GM12878 (cell line): ENCODE measurements around the gene UBASH3B.

Source experiments
- CBFB ChIP-seq: IDR thresholded peaks from 2 replicates; pipeline ENCODE4 v1.6.1; 2016; ENCODE audit warnings: antibody characterized with exemption, low read depth
- ESRRA ChIP-seq: IDR thresholded peaks from 2 replicates; pipeline ENCODE4 v1.6.1; 2012; ENCODE audit warnings: mild to moderate bottlenecking, low read length, improper control_type of control experiment
- HCFC1 ChIP-seq: fragments of 150-350 bp; IDR thresholded peaks from 2 replicates; pipeline ENCODE4 v1.6.1; 2014; ENCODE audit warnings: low read length
- POLR2A ChIP-seq: IDR thresholded peaks from 2 replicates; pipeline ENCODE4 v1.6.1; 2011; ENCODE audit warnings: low read depth, mild to moderate bottlenecking, low read length
- TF ChIP-seq, protein P1 (sequence below), 3 experiments: IDR thresholded peaks in 2 of 3; conservative IDR thresholded peaks in 1 of 3; 2 replicates each; pipeline ENCODE4 v1.5.1; 2011; ENCODE audit warnings: low read depth in 3 of 3, low read length in 3 of 3, mild to moderate bottlenecking in 3 of 3, control low read depth in 2 of 3, moderate library complexity in 2 of 3, inconsistent platforms in 1 of 3, mixed read lengths in 1 of 3; ENCODE audit not compliant: control insufficient read depth in 2 of 3, insufficient read depth in 1 of 3; ENCODE audit errors: extremely low read depth in 1 of 3
- TF ChIP-seq, protein P2 (sequence below): fragments of 450-650 bp; formaldehyde crosslinking; IDR thresholded peaks from 2 replicates; pipeline ENCODE4 v1.4.0; 2020; ENCODE audit warnings: mild to moderate bottlenecking, moderate library complexity

DNA sequence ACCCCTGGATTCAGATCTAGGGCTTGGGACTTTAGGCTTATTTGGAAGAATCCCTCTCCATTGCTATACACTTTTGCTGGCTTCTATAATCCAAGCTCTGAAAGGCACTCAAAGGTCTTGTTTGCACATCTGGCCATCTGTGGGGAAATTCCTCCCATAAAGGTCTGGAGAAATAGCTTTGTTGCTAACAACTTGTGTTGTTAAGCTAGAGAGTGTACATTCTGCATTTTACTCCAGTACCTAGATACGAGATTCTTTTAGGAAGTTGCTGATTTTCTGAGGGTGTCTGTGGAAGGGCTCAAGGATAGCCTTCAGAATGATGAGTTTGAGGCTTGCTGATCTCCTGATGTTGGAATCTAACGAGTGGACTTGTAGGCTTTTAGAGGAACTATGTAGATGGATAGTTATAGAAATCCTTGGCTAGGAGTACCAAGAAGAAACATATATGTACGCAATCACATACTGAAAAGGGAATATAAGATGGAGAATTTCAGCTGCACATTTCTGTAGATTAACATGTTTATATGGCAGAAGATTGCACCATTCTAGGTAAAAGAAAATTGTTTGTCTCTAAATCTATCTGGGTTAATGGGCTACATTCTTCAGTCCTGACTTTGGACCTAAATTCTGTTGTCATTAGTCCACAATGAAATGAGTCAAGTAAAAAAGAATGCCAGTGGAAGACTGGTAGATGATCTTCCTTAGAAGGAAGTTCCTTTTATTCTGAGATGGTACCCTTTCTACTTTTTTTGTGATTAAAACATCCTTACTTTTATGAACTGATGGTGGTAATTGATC lies 51.0 kb downstream of the UBASH3B start:
- TF ChIP-seq, protein P1, sequence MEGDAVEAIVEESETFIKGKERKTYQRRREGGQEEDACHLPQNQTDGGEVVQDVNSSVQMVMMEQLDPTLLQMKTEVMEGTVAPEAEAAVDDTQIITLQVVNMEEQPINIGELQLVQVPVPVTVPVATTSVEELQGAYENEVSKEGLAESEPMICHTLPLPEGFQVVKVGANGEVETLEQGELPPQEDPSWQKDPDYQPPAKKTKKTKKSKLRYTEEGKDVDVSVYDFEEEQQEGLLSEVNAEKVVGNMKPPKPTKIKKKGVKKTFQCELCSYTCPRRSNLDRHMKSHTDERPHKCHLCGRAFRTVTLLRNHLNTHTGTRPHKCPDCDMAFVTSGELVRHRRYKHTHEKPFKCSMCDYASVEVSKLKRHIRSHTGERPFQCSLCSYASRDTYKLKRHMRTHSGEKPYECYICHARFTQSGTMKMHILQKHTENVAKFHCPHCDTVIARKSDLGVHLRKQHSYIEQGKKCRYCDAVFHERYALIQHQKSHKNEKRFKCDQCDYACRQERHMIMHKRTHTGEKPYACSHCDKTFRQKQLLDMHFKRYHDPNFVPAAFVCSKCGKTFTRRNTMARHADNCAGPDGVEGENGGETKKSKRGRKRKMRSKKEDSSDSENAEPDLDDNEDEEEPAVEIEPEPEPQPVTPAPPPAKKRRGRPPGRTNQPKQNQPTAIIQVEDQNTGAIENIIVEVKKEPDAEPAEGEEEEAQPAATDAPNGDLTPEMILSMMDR (IDR thresholded peaks at IDR 0.05 in 2 of 3, conservative IDR thresholded peaks at IDR 0.05 in 1 of 3; ENCODE audit: control insufficient read depth in 2 of 3, extremely low read depth in 1 of 3, insufficient read depth in 1 of 3, low read depth in 3 of 3, low read length in 3 of 3) = no peak
- no peak for TF ChIP-seq CBFB
- TF ChIP-seq HCFC1 = no peak
- TF ChIP-seq POLR2A = no peak
- TF ChIP-seq ESRRA = no peak
- TF ChIP-seq, protein P2, sequence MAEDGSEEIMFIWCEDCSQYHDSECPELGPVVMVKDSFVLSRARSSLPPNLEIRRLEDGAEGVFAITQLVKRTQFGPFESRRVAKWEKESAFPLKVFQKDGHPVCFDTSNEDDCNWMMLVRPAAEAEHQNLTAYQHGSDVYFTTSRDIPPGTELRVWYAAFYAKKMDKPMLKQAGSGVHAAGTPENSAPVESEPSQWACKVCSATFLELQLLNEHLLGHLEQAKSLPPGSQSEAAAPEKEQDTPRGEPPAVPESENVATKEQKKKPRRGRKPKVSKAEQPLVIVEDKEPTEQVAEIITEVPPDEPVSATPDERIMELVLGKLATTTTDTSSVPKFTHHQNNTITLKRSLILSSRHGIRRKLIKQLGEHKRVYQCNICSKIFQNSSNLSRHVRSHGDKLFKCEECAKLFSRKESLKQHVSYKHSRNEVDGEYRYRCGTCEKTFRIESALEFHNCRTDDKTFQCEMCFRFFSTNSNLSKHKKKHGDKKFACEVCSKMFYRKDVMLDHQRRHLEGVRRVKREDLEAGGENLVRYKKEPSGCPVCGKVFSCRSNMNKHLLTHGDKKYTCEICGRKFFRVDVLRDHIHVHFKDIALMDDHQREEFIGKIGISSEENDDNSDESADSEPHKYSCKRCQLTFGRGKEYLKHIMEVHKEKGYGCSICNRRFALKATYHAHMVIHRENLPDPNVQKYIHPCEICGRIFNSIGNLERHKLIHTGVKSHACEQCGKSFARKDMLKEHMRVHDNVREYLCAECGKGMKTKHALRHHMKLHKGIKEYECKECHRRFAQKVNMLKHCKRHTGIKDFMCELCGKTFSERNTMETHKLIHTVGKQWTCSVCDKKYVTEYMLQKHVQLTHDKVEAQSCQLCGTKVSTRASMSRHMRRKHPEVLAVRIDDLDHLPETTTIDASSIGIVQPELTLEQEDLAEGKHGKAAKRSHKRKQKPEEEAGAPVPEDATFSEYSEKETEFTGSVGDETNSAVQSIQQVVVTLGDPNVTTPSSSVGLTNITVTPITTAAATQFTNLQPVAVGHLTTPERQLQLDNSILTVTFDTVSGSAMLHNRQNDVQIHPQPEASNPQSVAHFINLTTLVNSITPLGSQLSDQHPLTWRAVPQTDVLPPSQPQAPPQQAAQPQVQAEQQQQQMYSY = no peak
